GM23338 (cell line): ENCODE data around the gene LAMB3. TPM values are rescaled to one million over a fixed set of nuclear protein-coding genes. Genes with fewer than 3 reads are reported as not detected.

Source experiments
- ATAC-seq: fragments of 200-7000 bp; cut with Tn5 transposase; 3 replicates; pipeline ENCODE4 v1.9.1; 2020
- DNase-seq: peaks from one replicate; pipeline ENCODE4 v3.0.0-alpha.2; 2015; ENCODE audit warnings: low spot score
- H2AFZ ChIP-seq: fragments of 200-600 bp; sonication (generic); 2 replicates; pipeline ENCODE4 v1.8.0; 2016; ENCODE audit warnings: antibody characterized with exemption, mild to moderate bottlenecking, moderate library complexity
- H3F3A ChIP-seq: fragments of 200-600 bp; sonication (generic); replicated peaks from 2 replicates; pipeline ENCODE4 v1.8.0; 2017; ENCODE audit warnings: antibody characterized with exemption, mixed run types, low read depth
- H3K27ac ChIP-seq: fragments of 200-600 bp; sonication (generic); 2 replicates; pipeline ENCODE4 v1.6.1; 2016; ENCODE audit warnings: low read depth
- H3K27me3 ChIP-seq: fragments of 200-600 bp; sonication (generic); 2 replicates; pipeline ENCODE4 v1.8.0; 2016; ENCODE audit warnings: mild to moderate bottlenecking, mixed run types, moderate library complexity; ENCODE audit not compliant: insufficient read depth
- H3K36me3 ChIP-seq: fragments of 200-600 bp; sonication (generic); 2 replicates; pipeline ENCODE4 v1.8.0; 2016; ENCODE audit warnings: mild to moderate bottlenecking; ENCODE audit not compliant: insufficient read depth
- H3K4me1 ChIP-seq: fragments of 200-600 bp; sonication (generic); 2 replicates; pipeline ENCODE4 v1.8.0; 2016; ENCODE audit warnings: mild to moderate bottlenecking, moderate library complexity; ENCODE audit not compliant: insufficient read depth
- H3K4me2 ChIP-seq: fragments of 200-600 bp; sonication (generic); 2 replicates; pipeline ENCODE4 v1.7.1; 2017; ENCODE audit warnings: mixed run types
- H3K4me3 ChIP-seq: fragments of 200-600 bp; sonication (generic); 2 replicates; pipeline ENCODE4 v1.6.1; 2016; ENCODE audit warnings: mixed run types
- H3K79me2 ChIP-seq: fragments of 200-600 bp; sonication (generic); replicated peaks from 2 replicates; pipeline ENCODE4 v1.8.0; 2017; ENCODE audit warnings: mild to moderate bottlenecking; ENCODE audit not compliant: insufficient read depth
- H3K9me2 ChIP-seq: fragments of 200-600 bp; sonication (generic); 2 replicates; pipeline ENCODE4 v1.8.0; 2017; ENCODE audit not compliant: insufficient read depth
- H4K20me1 ChIP-seq: fragments of 200-600 bp; sonication (generic); replicated peaks from 2 replicates; pipeline ENCODE4 v1.8.0; 2017; ENCODE audit warnings: mild to moderate bottlenecking; ENCODE audit not compliant: insufficient read depth
- H3K27ac Mint-ChIP-seq: 2 replicates; pipeline ENCODE4 v1.8.0; 2020; ENCODE audit warnings: inconsistent platforms, mild to moderate bottlenecking, moderate library complexity, mixed read lengths
- H3K27me3 Mint-ChIP-seq: 3 replicates; pipeline ENCODE4 v1.8.0; 2022; ENCODE audit warnings: low read depth, mild to moderate bottlenecking, moderate library complexity, mixed read lengths, inconsistent platforms; ENCODE audit not compliant: insufficient read depth, poor library complexity
- H3K36me3 Mint-ChIP-seq: 3 replicates; pipeline ENCODE4 v1.8.0; 2021; ENCODE audit warnings: low read depth, mild to moderate bottlenecking, inconsistent platforms, moderate library complexity, mixed read lengths
- H3K4me1 Mint-ChIP-seq: 3 replicates; pipeline ENCODE4 v1.8.0; 2020; ENCODE audit warnings: mild to moderate bottlenecking, inconsistent platforms, mixed read lengths
- H3K4me3 Mint-ChIP-seq: 3 replicates; pipeline ENCODE4 v1.8.0; 2021; ENCODE audit warnings: moderate library complexity, mild to moderate bottlenecking, inconsistent platforms, mixed read lengths
- H3K9me3 Mint-ChIP-seq: 3 replicates; pipeline ENCODE4 v1.8.0; 2020; ENCODE audit warnings: moderate library complexity, mild to moderate bottlenecking, inconsistent platforms, mixed read lengths
- CREB1 ChIP-seq: fragments of 250-450 bp; sonication (Bioruptor Pico); IDR thresholded peaks from 2 replicates; pipeline ENCODE4 v1.5.0; 2020; ENCODE audit warnings: low read depth, mild to moderate bottlenecking, moderate library complexity
- EZH2 ChIP-seq: fragments of 200-600 bp; sonication (generic); IDR thresholded peaks from one replicate; pipeline ENCODE4 v1.8.0; 2017; ENCODE audit warnings: antibody characterized with exemption, mild to moderate bottlenecking, low read depth; ENCODE audit not compliant: unreplicated experiment
- EZH2phosphoT487 ChIP-seq: fragments of 200-600 bp; sonication (generic); IDR thresholded peaks from one replicate; pipeline ENCODE4 v1.8.1; 2018; ENCODE audit warnings: antibody characterized with exemption; ENCODE audit not compliant: unreplicated experiment
- JUNB ChIP-seq: IDR thresholded peaks from one replicate; pipeline ENCODE4 v1.6.1; 2016; ENCODE audit warnings: antibody characterized with exemption; ENCODE audit not compliant: unreplicated experiment
- NANOG ChIP-seq: IDR thresholded peaks from 2 replicates; pipeline ENCODE4 v1.6.1; 2016; ENCODE audit warnings: antibody characterized with exemption, borderline replicate concordance
- POLR2AphosphoS5 ChIP-seq: IDR thresholded peaks from 2 replicates; pipeline ENCODE4 v1.6.1; 2016; ENCODE audit warnings: antibody characterized with exemption, low read depth
- REST ChIP-seq: IDR thresholded peaks from one replicate; pipeline ENCODE4 v1.6.1; 2018; ENCODE audit warnings: antibody characterized with exemption; ENCODE audit not compliant: unreplicated experiment
- STAT1 ChIP-seq: IDR thresholded peaks from one replicate; pipeline ENCODE4 v1.6.1; 2016; ENCODE audit warnings: antibody characterized with exemption; ENCODE audit not compliant: unreplicated experiment
- ZNF114 ChIP-seq: fragments of 250-450 bp; sonication (Bioruptor Pico); IDR thresholded peaks from 2 replicates; pipeline ENCODE4 v1.5.0; 2020; ENCODE audit warnings: mild to moderate bottlenecking, moderate library complexity
- ZNF331 ChIP-seq: fragments of 250-450 bp; sonication (Bioruptor Pico); IDR thresholded peaks from 2 replicates; pipeline ENCODE4 v1.5.0; 2020; ENCODE audit warnings: low read depth, mild to moderate bottlenecking, moderate library complexity
- polyA plus RNA-seq: library from polyadenylated mRNA; unstranded; fragments of >200 nt; fragmentation: Nextera tagmentation; extraction: Ambion mirVana; gene quantifications from 2 replicates; pipeline ENCODE4 v1.2.1, GENCODE V29; 2016
- total RNA-seq: library from RNA; depleted of rRNA; stranded (reverse); fragments of >200 nt; shearing (Covaris generic); gene quantifications from 2 replicates; pipeline ENCODE4 v1.2.3, GENCODE V29; 2014
- TF ChIP-seq, protein P1 (sequence below): IDR thresholded peaks from 2 replicates; pipeline ENCODE4 v1.6.1; 2016; ENCODE audit warnings: antibody characterized with exemption

LAMB3 gene
- total and polyA plus RNA-seq, 2 experiments from 2014 or later: 0.05 to 0.52 TPM

GRCh38 chr1:209621286-209621685 lies 30.9 kb downstream of the LAMB3 start:
- Histone ChIP-seq H3K4me2 (no peak overlapping the region), H2AFZ (no peak overlapping the region), H3K4me3 (no peak overlapping the region), H3K4me1 (no peaks in the 10 kb centered on the region), H3K9me2 (no peaks in the 10 kb centered on the region), H3K27ac (no peak overlapping the region), H3K79me2 (no peaks in the 10 kb centered on the region), H3F3A (no peaks in the 10 kb centered on the region), H3K27me3 (no peaks in the 10 kb centered on the region), H3K36me3 (no peaks in the 10 kb centered on the region), H4K20me1 (no peaks in the 10 kb centered on the region)
- Mint-ChIP-seq H3K9me3 (no peaks in the 10 kb centered on the region; the same call in 2 of the 3 replicates), H3K27me3 (peaks cover 12% of the 10 kb centered on the region), H3K36me3 (no peaks in the 10 kb centered on the region; the same call in 2 of the 3 replicates), H3K4me3 (no peak overlapping the region), H3K27ac (no peak overlapping the region), H3K4me1 (peaks cover 3% of the 10 kb centered on the region; the same call in 1 of the 3 replicates)
- TF ChIP-seq EZH2 (no peak), NANOG (no peak), REST (no peak), ZNF114 (CRISPR knock-in tag) (no peak), POLR2AphosphoS5 (no peak), EZH2phosphoT487 (no peak)
- DNase-seq (no peak), ATAC-seq (no peak)

DNA sequence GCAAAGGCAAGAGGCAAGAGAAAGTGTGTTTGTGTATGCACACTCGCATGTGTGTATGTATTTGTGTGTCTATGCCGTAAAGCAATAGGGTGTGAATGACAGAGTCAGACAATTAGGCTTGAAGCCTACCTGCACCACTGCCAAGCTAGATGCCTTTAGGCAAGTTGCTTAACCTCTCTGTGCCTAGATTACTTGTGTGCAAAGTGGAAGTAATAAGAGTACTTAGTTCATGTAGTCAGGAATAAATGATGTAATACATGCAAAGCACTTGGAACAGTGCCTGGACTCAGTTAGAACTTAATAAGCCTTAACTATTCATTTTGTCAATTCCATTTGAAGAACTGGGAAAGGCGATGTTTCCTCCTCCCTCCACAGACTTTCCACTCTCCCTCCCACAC lies 31.7 kb downstream of the LAMB3 start:
- Mint-ChIP-seq H3K27ac (no peak overlapping the region), H3K4me1 (peaks cover 3% of the 10 kb centered on the region; the same call in 1 of the 3 replicates), H3K27me3 (peaks cover 10% of the 10 kb centered on the region), H3K36me3 (no peaks in the 10 kb centered on the region; the same call in 2 of the 3 replicates), H3K9me3 (no peaks in the 10 kb centered on the region), H3K4me3 (no peak overlapping the region)
- no peaks in the 10 kb centered on the region for H3K27me3 ChIP-seq
- no peak overlapping the region for H3K4me2 ChIP-seq
- H3K4me1 ChIP-seq: no peaks in the 10 kb centered on the region
- DNase-seq: no peak
- no peaks in the 10 kb centered on the region for H3K9me2 ChIP-seq
- no peaks in the 10 kb centered on the region for H3K79me2 ChIP-seq
- no peak overlapping the region for H3K4me3 ChIP-seq
- H3F3A ChIP-seq: no peaks in the 10 kb centered on the region
- ATAC-seq: no peak
- TF ChIP-seq EZH2phosphoT487 (no peak), CREB1 (no peak), NANOG (no peak), EZH2 (no peak), REST (no peak), JUNB (no peak), ZNF331 (CRISPR knock-in tag) (no peak), STAT1 (no peak), ZNF114 (CRISPR knock-in tag) (no peak)
- TF ChIP-seq, protein P1, sequence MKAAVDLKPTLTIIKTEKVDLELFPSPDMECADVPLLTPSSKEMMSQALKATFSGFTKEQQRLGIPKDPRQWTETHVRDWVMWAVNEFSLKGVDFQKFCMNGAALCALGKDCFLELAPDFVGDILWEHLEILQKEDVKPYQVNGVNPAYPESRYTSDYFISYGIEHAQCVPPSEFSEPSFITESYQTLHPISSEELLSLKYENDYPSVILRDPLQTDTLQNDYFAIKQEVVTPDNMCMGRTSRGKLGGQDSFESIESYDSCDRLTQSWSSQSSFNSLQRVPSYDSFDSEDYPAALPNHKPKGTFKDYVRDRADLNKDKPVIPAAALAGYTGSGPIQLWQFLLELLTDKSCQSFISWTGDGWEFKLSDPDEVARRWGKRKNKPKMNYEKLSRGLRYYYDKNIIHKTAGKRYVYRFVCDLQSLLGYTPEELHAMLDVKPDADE: no peak
- H3K36me3 ChIP-seq: no peaks in the 10 kb centered on the region
- no peaks in the 10 kb centered on the region for H4K20me1 ChIP-seq
- no peak overlapping the region for H3K27ac ChIP-seq
- H2AFZ ChIP-seq: no peak overlapping the region
